ENCODE results near the gene HDAC8.

- TF ChIP-seq EZH2phosphoT487 (IDR thresholded peaks at IDR 0.05; ENCODE audit: borderline replicate concordance) = no peak
- no peak for TF ChIP-seq CTCF (conservative IDR thresholded peaks at IDR 0.05; ENCODE audit: low read length)
These were observed 196.5 kb downstream of the HDAC8 start for GRCh38 chrX:72376124-72376523.

Measured in Loucy (cell line).